HCT116 (cell line): ENCODE data around the gene ATP8A2. TPM values are rescaled to one million over a fixed set of nuclear protein-coding genes. Genes with fewer than 3 reads are reported as not detected.

Experiments
- ATAC-seq: fragments of 200-7000 bp; cut with Tn5 transposase; 2 replicates; pipeline ENCODE4 v1.9.1; 2020; ENCODE audit warnings: mild to moderate bottlenecking, moderate library complexity
- BruUV-seq: library from RNA; stranded (reverse); fragments of 400-500 nt; replicated peaks from 2 replicates; lab custom pipeline; 2021; lab: Mats Ljungman, UMichigan
- CTCF ChIA-PET: fragments of 300-600 bp; sonication (Branson Sonifier 250); formaldehyde crosslinking; loops from one replicate; lab custom pipeline; 2021; ENCODE audit warnings: antibody characterized with exemption; lab: Charles Lee
- POLR2A ChIA-PET: fragments of 300-600, 350-600 bp; sonication (Branson Sonifier 250); formaldehyde crosslinking; loops from one replicate; lab custom pipeline; 2021; ENCODE audit warnings: antibody characterized with exemption; lab: Charles Lee
- RAD21 ChIA-PET, 2 experiments: fragments of 300-600 bp; sonication (Branson Sonifier 250); formaldehyde crosslinking; loops; one replicate each; lab custom pipeline; 2023; ENCODE audit warnings: low total read pairs in 2 of 2; ENCODE audit not compliant: uncharacterized antibody in 2 of 2, unreplicated experiment in 2 of 2, low non-redundant PET in 1 of 2; lab: Charles Lee
- DNase-seq: peaks from one replicate; pipeline ENCODE4 v3.0.0-alpha.2; 2010; ENCODE audit warnings: low read depth, low spot score
- H2AFZ ChIP-seq: fragments of 200-600 bp; shearing (Covaris generic), sonication (generic); 2 replicates; pipeline ENCODE4 v1.6.1; 2017; ENCODE audit warnings: low read depth, mixed run types, mixed read lengths, antibody characterized with exemption, low read length; ENCODE audit not compliant: poor library complexity, severe bottlenecking
- H3K27ac ChIP-seq: 2 replicates; pipeline ENCODE4 v1.5.1; 2012; ENCODE audit warnings: low read depth, low read length
- H3K27me3 ChIP-seq: fragments of 200-600 bp; sonication (generic); 2 replicates; pipeline ENCODE4 v1.6.1; 2016; ENCODE audit warnings: mixed run types, low read length, mixed read lengths; ENCODE audit not compliant: insufficient read depth
- H3K36me3 ChIP-seq, 2 experiments: fragments of 200-500 bp in 1 of 2; fragments of 200-600 bp in 1 of 2; sonication (Bioruptor generic) in 1 of 2; sonication (generic) in 1 of 2; 2 replicates each; pipeline versions ENCODE4 v1.5.1 to v1.6.1; 2014 to 2016; ENCODE audit warnings: low read length in 2 of 2, inconsistent platforms in 1 of 2, mixed read lengths in 1 of 2, mixed run types in 1 of 2; ENCODE audit not compliant: insufficient read depth in 2 of 2, control insufficient read depth in 1 of 2
- H3K4me1 ChIP-seq, 2 experiments: fragments of 200-600 bp in 1 of 2; sonication (generic) in 1 of 2; 2 replicates each; pipeline versions ENCODE4 v1.5.1 to v1.6.1; 2012 to 2017; ENCODE audit warnings: low read length in 2 of 2, inconsistent platforms in 1 of 2, mild to moderate bottlenecking in 1 of 2, mixed read lengths in 1 of 2, mixed run types in 1 of 2, moderate library complexity in 1 of 2; ENCODE audit not compliant: insufficient read depth in 2 of 2, control insufficient read depth in 1 of 2
- H3K4me2 ChIP-seq: fragments of 200-600 bp; sonication (generic); 2 replicates; pipeline ENCODE4 v1.6.1; 2017; ENCODE audit warnings: mixed run types, low read length, mixed read lengths
- H3K4me3 ChIP-seq, 2 experiments: fragments of 200-600 bp in 1 of 2; sonication (generic) in 1 of 2; replicated peaks in 1 of 2; 2 replicates each; pipeline ENCODE4 v1.5.1; 2011 to 2016; ENCODE audit warnings: low read length in 2 of 2, control low read depth in 1 of 2, low read depth in 1 of 2, mild to moderate bottlenecking in 1 of 2, mixed read lengths in 1 of 2, mixed run types in 1 of 2
- H3K79me2 ChIP-seq: fragments of 200-600 bp; sonication (generic); 2 replicates; pipeline ENCODE4 v1.6.1; 2017; ENCODE audit warnings: mild to moderate bottlenecking, mixed run types, low read length, moderate library complexity, mixed read lengths; ENCODE audit not compliant: insufficient read depth
- H3K9ac ChIP-seq: fragments of 200-600 bp; sonication (generic); 2 replicates; pipeline ENCODE4 v1.6.1; 2016; ENCODE audit warnings: low read length, mixed read lengths
- H3K9me2 ChIP-seq: fragments of 200-600 bp; sonication (generic), shearing (Covaris generic); 2 replicates; pipeline ENCODE4 v1.6.1; 2017; ENCODE audit warnings: mixed run types, mild to moderate bottlenecking, moderate library complexity; ENCODE audit not compliant: insufficient read depth
- H3K9me3 ChIP-seq, 2 experiments: fragments of 200-500 bp in 1 of 2; fragments of 200-600 bp in 1 of 2; sonication (Bioruptor generic) in 1 of 2; sonication (generic) in 1 of 2; 2 replicates each; pipeline ENCODE4 v1.6.1; 2014 to 2017; ENCODE audit warnings: low read length in 2 of 2, mixed read lengths in 2 of 2, inconsistent platforms in 1 of 2, low read depth in 1 of 2, mild to moderate bottlenecking in 1 of 2, mixed run types in 1 of 2, moderate library complexity in 1 of 2; ENCODE audit not compliant: control insufficient read depth in 1 of 2, insufficient read depth in 1 of 2
- H4K20me1 ChIP-seq: fragments of 200-600 bp; sonication (generic), shearing (Covaris generic); 2 replicates; pipeline ENCODE4 v1.6.1; 2017; ENCODE audit warnings: mixed run types, mild to moderate bottlenecking, moderate library complexity; ENCODE audit not compliant: insufficient read depth
- CEBPB ChIP-seq: IDR thresholded peaks from 2 replicates; pipeline ENCODE4 v1.6.1; 2012; ENCODE audit warnings: low read depth
- EGR1 ChIP-seq: IDR thresholded peaks from 2 replicates; pipeline ENCODE4 v1.6.1; 2012; ENCODE audit warnings: low read depth
- ELF1 ChIP-seq: IDR thresholded peaks from 2 replicates; pipeline ENCODE4 v1.6.1; 2012; ENCODE audit warnings: low read depth, borderline replicate concordance
- EZH2phosphoT487 ChIP-seq: fragments of 200-600 bp; IDR thresholded peaks from 2 replicates; pipeline ENCODE4 v1.6.1; 2018; ENCODE audit warnings: antibody characterized with exemption, borderline replicate concordance
- FOSL1 ChIP-seq: IDR thresholded peaks from 2 replicates; pipeline ENCODE4 v1.6.1; 2012; ENCODE audit warnings: low read depth
- RAD21 ChIP-seq: IDR thresholded peaks from 2 replicates; pipeline ENCODE4 v1.6.1; 2012; ENCODE audit warnings: low read depth, mild to moderate bottlenecking
- SRF ChIP-seq: IDR thresholded peaks from 2 replicates; pipeline ENCODE4 v1.6.1; 2012; ENCODE audit warnings: low read depth
- ZFX ChIP-seq: fragments of 450-650 bp; IDR thresholded peaks from 2 replicates; pipeline ENCODE4 v1.6.1; 2017
- intact Hi-C: fragments of 100-400 bp; cut with micrococcal nuclease; formaldehyde crosslinking; loops from 2 replicates; pipeline ENCODE4 v1.10.0; 2022
- total RNA-seq: library from RNA; stranded (reverse); gene quantifications from one replicate; pipeline ENCODE4 v1.2.1, GENCODE V29; 2021; ENCODE audit not compliant: unreplicated experiment
- TF ChIP-seq, protein P1 (sequence below): IDR thresholded peaks from 2 replicates; pipeline ENCODE4 v1.6.1; 2012
- TF ChIP-seq, protein P2 (sequence below): IDR thresholded peaks from 2 replicates; pipeline ENCODE4 v1.6.1; 2012; ENCODE audit warnings: low read depth
- TF ChIP-seq, protein P3 (sequence below), 3 experiments: fragments of 200-600 bp in 1 of 3; sonication (generic) in 1 of 3; IDR thresholded peaks in 2 of 3; conservative IDR thresholded peaks in 1 of 3; 2 replicates each; pipeline ENCODE4 v1.5.1; 2012 to 2017; ENCODE audit warnings: low read depth in 2 of 3, low read length in 2 of 3, antibody characterized with exemption in 1 of 3, borderline replicate concordance in 1 of 3, control low read depth in 1 of 3, mild to moderate bottlenecking in 1 of 3, mixed read lengths in 1 of 3, mixed run types in 1 of 3, moderate library complexity in 1 of 3; ENCODE audit not compliant: insufficient read depth in 1 of 3
- TF ChIP-seq, protein P4 (sequence below): IDR thresholded peaks from 2 replicates; pipeline ENCODE4 v1.6.1; 2011; ENCODE audit warnings: mild to moderate bottlenecking, low read length, moderate library complexity; ENCODE audit not compliant: insufficient replicate concordance; ENCODE audit errors: extremely low read depth

The ATP8A2 gene
- total RNA-seq, 1 experiment from 2014 or later: not detected

DNA sequence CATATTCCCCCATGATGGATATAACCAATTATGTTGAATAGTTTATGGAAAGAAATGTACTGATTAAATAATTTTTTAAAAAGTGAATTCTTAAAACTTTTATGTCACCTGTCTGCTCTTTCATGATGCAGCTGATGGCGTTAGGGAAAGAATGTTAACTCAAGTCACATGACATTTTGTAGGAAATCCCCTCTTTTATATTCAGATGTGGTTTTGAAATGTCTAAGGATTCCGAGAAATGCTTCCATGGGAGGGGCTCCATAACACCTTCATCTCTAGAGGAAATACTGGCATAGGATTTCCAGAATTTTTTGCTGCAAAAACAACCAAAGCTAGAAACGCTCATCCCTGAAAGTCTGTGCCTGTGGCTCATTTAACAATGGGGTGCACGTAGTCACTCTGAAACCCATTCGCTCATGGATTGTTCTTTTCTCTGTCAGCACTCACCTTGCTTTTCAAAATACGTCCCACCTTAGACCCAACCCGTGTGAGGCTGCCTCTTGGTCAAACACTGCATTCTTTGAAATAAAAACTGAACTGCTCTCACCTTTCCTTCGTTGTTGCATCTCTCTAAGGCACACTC, 391.1 kb downstream of the ATP8A2 start:
- no peak overlapping the region for H3K4me3 ChIP-seq
- H3K79me2 ChIP-seq: no peaks in the 10 kb centered on the region
- H3K4me2 ChIP-seq: no peak overlapping the region
- H2AFZ ChIP-seq: no peak overlapping the region
- H3K9me2 ChIP-seq: no peaks in the 10 kb centered on the region
- H3K36me3 ChIP-seq: no peaks in the 10 kb centered on the region
- no peak overlapping the region for H3K9ac ChIP-seq
- POLR2A ChIA-PET: no interaction called here
- H3K4me1 ChIP-seq: no peaks in the 10 kb centered on the region
- ATAC-seq: no peak
- no peak overlapping the region for H3K27ac ChIP-seq
- no peaks in the 10 kb centered on the region for H4K20me1 ChIP-seq
- H3K9me3 ChIP-seq: no peaks in the 10 kb centered on the region
- DNase-seq: no peak
- no TSS peak for BruUV-seq
- CTCF ChIA-PET: no interaction called here
- H3K27me3 ChIP-seq: peaks cover 27% of the 10 kb centered on the region
- intact Hi-C loops: no loop called here
- TF ChIP-seq, protein P1, sequence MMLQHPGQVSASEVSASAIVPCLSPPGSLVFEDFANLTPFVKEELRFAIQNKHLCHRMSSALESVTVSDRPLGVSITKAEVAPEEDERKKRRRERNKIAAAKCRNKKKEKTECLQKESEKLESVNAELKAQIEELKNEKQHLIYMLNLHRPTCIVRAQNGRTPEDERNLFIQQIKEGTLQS: no peak
- no peak for TF ChIP-seq ELF1
- TF ChIP-seq ZFX: no peak
- TF ChIP-seq, protein P2, sequence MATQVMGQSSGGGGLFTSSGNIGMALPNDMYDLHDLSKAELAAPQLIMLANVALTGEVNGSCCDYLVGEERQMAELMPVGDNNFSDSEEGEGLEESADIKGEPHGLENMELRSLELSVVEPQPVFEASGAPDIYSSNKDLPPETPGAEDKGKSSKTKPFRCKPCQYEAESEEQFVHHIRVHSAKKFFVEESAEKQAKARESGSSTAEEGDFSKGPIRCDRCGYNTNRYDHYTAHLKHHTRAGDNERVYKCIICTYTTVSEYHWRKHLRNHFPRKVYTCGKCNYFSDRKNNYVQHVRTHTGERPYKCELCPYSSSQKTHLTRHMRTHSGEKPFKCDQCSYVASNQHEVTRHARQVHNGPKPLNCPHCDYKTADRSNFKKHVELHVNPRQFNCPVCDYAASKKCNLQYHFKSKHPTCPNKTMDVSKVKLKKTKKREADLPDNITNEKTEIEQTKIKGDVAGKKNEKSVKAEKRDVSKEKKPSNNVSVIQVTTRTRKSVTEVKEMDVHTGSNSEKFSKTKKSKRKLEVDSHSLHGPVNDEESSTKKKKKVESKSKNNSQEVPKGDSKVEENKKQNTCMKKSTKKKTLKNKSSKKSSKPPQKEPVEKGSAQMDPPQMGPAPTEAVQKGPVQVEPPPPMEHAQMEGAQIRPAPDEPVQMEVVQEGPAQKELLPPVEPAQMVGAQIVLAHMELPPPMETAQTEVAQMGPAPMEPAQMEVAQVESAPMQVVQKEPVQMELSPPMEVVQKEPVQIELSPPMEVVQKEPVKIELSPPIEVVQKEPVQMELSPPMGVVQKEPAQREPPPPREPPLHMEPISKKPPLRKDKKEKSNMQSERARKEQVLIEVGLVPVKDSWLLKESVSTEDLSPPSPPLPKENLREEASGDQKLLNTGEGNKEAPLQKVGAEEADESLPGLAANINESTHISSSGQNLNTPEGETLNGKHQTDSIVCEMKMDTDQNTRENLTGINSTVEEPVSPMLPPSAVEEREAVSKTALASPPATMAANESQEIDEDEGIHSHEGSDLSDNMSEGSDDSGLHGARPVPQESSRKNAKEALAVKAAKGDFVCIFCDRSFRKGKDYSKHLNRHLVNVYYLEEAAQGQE: no peak
- TF ChIP-seq, protein P3, sequence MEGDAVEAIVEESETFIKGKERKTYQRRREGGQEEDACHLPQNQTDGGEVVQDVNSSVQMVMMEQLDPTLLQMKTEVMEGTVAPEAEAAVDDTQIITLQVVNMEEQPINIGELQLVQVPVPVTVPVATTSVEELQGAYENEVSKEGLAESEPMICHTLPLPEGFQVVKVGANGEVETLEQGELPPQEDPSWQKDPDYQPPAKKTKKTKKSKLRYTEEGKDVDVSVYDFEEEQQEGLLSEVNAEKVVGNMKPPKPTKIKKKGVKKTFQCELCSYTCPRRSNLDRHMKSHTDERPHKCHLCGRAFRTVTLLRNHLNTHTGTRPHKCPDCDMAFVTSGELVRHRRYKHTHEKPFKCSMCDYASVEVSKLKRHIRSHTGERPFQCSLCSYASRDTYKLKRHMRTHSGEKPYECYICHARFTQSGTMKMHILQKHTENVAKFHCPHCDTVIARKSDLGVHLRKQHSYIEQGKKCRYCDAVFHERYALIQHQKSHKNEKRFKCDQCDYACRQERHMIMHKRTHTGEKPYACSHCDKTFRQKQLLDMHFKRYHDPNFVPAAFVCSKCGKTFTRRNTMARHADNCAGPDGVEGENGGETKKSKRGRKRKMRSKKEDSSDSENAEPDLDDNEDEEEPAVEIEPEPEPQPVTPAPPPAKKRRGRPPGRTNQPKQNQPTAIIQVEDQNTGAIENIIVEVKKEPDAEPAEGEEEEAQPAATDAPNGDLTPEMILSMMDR (IDR thresholded peaks at IDR 0.05 in 2 of 3, conservative IDR thresholded peaks at IDR 0.05 in 1 of 3; ENCODE audit: borderline replicate concordance in 1 of 3, insufficient read depth in 1 of 3, low read depth in 2 of 3, low read length in 2 of 3): no peak
- TF ChIP-seq SRF: no peak
- no peak for TF ChIP-seq CEBPB
- no peak for TF ChIP-seq FOSL1
- no peak for TF ChIP-seq EZH2phosphoT487
- no peak for TF ChIP-seq RAD21
- TF ChIP-seq, protein P4, sequence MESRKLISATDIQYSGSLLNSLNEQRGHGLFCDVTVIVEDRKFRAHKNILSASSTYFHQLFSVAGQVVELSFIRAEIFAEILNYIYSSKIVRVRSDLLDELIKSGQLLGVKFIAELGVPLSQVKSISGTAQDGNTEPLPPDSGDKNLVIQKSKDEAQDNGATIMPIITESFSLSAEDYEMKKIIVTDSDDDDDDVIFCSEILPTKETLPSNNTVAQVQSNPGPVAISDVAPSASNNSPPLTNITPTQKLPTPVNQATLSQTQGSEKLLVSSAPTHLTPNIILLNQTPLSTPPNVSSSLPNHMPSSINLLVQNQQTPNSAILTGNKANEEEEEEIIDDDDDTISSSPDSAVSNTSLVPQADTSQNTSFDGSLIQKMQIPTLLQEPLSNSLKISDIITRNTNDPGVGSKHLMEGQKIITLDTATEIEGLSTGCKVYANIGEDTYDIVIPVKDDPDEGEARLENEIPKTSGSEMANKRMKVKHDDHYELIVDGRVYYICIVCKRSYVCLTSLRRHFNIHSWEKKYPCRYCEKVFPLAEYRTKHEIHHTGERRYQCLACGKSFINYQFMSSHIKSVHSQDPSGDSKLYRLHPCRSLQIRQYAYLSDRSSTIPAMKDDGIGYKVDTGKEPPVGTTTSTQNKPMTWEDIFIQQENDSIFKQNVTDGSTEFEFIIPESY: no peak
- TF ChIP-seq EGR1: no peak
- RAD21 ChIA-PET: no interaction called here
